ENCODE measurements around the gene RNF175.

DNA sequence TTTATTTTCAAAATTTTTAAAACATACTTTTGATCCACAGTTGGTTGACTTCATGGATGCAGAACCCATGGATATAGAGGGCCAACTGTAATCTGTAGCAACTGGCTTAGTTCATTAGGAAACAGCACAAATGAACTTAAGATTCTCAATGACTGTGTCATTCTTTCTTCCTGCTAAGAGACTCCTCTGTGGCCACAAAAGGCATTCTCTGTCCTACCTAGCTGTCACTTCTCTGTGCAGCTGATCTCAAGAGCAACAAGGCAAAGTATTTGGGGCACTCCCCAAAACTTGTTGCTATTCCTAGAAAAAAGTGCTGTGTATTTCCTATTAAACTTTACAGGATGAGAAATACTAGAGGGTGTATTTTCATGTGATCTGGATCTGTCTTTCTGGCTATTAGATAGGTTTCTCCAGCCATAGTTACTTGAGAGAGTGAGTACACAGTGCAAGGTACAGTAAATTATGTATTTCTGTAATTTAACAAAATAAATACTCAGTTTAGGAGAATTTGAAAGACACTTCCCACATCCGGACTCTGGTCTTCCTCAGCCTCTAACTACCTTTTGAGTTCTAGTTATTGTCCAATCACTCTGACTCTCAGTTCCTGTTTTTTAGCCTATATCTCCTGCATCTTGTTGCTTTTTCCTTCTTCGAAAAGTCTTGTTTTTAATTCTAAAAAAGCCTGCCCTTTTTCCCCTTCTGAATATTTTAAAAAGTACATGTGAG lies 53.9 kb downstream of the RNF175 start:
- TF ChIP-seq CTCF (conservative IDR thresholded peaks at IDR 0.05; ENCODE audit: low read length) = no peak
- no peak for TF ChIP-seq EZH2phosphoT487 (IDR thresholded peaks at IDR 0.05; ENCODE audit: borderline replicate concordance)
